Activated CD8-positive, alpha-beta memory T cell treated with anti-CD3 and anti-CD28 coated beads for 1 hour (primary cell): ENCODE data around the gene MBD5.

Experiments
- DNase-seq, 2 donors: peaks; one replicate each; pipeline ENCODE4 v3.0.0-alpha.2; 2020; ENCODE audit warnings: low read depth in 1 of 2; ENCODE audit errors: extremely low read depth in 1 of 2

The MBD5 gene

DNA sequence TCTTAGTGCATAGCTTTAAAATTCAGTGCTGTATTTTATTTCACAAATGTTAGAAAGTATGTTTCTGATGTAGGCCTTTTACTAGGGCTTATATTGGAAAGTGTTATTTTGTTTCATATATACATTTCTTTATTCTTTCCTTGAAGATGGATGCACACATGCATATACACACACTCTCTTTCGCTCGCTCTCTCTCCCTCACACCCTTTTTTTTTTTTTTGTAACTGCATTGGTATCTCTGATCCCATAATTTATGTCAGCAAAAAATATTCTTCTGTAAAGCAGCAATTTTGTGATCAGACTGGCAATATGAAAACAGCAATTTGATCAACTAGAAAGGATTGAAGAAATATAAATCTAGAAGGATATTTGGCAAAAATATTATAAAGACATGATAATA is 2.0 kb downstream of the MBD5 start:
- no peak for DNase-seq

DNA sequence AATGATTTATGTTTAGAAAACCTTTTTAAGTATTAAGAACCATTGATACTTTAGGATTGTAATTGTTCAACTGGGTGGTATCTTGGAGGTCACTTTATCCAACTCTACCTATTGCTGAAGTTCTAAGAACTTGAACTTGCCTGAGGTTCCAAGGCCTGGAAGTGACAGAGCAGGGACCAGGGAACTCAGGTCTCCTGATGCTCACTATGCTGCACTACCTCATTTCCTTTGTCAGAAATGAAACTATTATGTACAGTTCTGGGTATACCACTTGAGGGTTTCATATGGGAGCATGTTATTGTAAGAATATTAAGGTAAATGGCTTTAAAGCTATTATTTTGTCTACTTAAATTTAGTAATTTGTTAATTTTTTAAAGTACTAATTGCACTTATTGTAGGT is 3.0 kb downstream of the MBD5 start:
- no peak for DNase-seq

DNA sequence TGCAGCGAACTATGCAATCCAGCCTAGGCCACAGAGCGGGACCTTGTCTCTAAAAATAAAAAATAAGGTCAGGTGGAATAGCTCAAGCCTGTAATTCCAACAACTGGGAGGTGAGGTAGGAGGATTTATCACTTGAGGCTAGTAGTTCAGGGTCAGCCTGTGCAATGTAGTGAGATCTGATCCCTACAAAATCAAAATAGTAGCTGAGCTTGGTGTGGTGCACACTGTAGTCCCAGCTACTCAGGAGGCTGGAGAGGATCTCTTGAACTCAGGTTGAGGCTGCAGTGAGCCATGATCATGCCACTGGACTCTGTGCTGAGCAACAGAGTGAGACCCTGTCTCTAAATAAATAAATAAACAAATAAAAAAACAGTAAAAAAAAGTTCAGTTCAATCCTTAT is 5.7 kb downstream of the MBD5 start:
- no peak for DNase-seq

DNA sequence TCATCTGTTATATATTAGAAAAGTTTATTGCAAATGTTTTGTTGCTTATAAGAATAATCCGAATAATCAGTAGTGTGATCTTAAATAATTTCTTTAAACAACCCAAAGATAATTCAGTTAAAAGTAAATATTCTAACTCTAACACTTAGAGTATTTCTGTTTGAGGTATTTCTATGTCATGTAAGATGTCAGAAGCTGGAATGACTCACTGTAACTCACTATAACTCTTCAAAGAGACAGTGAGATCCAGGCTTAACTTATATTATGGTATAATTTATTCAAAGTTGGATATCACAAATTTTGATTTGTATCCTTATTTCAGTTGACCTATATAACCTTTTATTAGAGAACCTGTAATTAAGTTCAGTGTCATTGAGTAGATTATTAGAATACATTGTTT is 6.9 kb downstream of the MBD5 start:
- no peak for DNase-seq

DNA sequence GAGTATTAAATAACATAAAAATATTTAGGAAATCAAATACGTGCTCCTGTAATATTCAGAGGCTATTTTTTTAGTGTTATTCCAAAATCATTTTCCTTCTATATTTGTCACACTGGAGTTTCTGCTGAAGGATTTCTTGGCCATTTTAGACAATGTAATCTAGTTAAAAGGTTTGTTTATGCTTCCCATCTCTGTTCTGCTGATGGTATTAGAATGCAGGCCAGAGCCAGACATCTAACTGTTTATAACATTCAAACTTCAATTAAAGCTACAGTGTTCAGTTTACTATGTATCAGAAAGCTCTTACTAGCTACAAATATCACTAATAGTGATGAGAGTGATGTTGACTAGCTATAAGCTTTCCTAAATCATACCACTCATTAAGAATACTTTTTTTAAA is 7.9 kb downstream of the MBD5 start:
- no peak for DNase-seq

DNA sequence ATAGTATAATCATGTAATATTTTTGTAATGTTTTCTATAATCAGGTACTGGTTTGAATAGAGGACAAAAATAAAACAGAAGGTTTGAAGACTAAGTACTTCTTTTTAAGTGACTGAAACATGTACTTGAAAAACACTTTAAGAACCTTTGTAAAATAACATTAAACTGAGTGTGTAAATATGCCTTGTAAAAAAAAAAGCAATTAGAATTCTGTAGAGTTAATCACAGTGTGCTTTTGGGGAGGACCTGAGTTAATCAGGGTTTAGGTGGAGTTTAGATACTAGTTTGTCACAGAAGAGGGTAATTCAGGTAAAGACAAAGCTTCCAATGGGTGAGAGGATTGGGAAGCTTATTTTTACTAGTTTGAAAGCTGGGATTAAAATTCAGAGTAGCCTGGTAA is 10.3 kb downstream of the MBD5 start:
- DNase-seq = no peak

DNA sequence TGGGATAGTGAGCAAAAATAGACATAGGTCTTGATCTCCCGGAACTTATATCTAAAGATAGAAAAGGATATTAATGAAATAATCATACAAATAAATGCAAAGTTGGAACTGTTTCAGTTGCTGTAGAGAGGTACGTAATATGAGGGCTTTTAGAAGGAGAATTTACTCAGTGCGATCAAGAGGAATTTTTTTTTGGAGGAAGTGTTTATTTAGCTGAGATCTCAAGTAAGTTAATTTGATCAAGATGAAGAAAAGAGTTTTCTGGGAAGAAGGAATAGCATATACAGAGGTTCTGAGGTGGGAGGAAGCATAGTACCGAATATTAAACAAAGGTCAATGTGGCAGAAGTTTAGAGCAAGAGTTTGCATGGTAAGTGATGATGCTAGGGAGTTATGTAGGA is 11.3 kb downstream of the MBD5 start:
- DNase-seq = no peak

DNA sequence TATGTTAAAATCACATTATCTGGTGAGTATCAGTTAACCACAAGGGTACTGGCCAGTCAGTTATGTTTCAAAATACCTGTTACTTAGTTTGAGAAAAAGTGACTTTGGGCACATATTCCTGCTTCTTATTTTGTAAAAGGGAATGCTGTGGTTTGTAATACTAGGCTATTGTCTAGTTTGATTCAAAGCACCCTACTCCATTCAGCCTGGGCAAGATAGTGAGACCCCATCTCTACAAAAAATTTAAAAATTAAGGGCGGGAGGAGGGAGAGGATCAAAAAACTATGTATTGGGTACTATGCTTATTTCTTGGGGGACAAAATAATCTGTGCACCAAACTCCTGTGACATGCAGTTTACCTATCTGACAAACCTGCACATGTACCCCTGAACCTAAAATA is 18.9 kb downstream of the MBD5 start:
- DNase-seq = no peak

DNA sequence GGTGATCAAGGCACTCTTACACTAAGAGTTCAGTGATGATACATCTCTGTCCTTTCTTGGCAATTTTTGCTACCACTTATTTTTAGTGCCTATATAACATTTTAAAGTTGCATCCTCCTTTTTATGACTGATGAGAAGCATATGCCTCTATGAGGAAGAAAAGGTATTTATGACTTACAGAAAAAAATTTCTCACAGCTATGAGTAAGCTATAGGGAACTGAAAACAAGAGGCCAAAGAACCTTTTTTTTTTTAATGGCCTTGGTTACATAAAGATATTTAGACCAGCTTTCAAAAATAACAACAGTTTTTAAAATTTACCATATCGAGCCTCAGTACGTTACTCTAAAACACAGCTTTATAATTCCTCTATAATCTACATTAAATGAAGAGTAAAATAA is 21.3 kb downstream of the MBD5 start:
- DNase-seq = no peak

DNA sequence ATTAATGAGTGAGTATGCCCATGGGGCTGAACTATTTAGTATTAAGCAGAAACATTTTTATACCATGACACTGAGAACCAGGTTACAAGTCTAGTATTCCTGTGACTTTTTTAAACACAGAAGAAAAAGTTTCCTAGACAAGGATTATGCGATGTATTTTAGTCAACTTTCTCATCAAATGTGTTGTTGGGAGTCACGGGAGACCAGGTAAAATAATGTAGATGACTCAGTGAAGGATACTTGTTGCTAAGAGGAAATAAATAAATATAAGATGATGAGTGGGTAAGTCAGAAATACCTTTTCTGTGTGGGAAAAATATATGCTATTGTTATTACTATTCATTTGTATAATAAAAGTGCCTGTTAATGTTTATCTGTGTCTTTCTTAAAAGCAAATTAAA is 23.4 kb downstream of the MBD5 start:
- DNase-seq = no peak

DNA sequence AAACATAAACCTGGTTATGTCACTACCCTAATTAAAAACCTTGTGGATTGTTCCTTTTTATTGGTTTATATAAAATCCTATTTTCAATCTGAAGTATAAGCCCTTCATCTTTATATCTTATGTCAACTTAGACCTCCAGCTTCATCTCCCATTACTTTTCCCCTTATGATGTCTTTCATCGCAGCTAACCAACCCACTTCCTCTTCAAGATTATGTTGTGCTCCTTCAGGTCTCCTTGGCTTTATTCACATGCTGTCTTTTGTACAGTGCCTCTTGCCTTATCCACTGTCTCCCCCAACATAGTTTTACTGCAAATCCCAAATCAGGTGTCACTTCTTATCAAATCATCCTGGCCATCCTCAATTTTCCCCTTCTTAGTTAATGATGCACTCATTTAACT is 25.9 kb downstream of the MBD5 start:
- DNase-seq = no peak

DNA sequence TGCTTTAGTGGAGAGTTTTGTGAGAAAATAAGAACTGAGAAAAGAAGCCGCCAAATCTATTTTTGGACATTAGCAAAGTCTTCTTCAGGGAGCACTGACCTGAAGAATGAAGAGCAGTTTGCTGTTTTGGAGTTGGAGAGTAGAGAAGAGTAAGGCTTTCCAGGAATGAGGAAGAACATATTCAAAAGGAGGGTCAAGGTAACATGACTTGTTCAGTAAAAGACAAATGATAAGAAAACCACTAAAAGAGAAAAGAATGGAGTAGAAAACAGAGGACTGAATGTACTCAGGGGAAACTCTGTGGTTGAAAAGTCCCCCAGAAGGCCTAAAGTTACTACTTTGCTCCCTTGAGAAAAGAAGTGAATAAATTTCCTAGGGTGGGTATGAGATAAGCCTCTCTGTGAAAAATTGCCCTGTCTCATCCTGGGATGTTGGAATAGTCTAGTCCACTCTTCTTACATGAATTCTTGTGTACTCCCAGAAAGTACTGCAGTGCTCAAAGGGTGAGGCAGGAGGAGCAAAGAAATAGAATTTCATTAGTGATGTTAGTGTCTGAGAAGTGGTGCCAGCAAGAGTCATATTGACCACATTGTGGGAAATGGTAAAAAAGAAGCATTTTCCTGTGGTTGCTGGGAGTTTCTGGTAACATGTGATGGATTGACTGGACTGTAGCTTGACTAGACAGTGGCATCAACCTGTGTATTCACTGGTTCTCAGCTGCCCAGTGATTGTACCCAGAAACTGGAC is 27.8 kb downstream of the MBD5 start:
- DNase-seq = no peak

DNA sequence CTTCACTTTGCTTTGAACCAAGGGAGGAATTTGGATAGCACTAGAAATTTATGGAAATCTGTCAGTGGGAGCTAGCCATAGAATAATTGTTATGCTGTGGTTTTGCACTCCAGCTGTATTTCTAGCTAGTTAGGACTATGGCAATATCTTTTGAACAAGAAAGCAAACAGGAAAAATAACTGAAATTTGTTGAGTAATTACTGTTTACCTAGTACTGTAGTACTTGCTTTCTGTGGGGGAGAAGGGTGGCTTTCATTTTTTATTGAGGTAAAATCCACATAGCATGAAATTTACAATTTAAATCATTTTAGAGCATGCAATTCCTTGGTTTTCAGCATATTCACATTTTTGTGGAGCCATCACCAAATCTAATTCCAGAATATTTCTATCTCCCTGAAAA is 28.4 kb downstream of the MBD5 start:
- no peak for DNase-seq

DNA sequence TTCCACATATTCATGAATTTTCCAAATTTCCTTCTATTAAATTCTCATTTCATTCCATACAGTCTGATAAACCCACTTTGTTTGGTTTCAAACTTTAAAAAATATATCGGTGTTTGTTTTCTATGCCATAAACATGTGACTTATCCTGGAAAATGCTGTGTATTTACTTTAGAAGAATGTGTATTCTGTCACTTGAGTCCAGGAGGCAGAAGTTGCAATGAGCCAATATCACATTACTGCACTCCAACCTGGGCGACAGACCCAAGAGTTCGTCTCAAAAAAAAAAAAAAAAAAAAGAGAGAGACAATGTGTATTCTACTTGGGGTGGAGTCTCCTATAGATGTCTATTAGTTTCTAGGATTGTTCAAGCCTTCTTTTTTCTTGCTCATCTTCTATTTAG is 31.8 kb downstream of the MBD5 start:
- DNase-seq = no peak

DNA sequence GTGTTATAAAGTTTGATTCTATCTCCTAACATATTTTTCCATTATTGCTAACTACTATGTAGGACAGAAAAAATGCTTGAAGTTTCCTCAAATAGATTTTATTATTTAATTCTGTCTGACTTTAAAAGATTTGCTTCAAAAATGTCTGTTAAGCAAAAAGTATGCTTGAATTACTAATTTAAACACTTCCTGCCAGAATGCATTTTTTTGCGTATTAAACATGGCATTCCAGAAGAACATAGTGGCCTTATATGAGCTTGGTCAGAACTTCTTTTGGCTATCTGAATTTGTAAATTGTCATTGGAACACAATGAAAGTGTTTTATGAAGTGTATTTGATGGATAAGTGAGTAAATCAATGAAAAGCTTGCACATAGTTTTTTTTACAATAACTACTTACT is 37.8 kb downstream of the MBD5 start:
- DNase-seq = no peak

DNA sequence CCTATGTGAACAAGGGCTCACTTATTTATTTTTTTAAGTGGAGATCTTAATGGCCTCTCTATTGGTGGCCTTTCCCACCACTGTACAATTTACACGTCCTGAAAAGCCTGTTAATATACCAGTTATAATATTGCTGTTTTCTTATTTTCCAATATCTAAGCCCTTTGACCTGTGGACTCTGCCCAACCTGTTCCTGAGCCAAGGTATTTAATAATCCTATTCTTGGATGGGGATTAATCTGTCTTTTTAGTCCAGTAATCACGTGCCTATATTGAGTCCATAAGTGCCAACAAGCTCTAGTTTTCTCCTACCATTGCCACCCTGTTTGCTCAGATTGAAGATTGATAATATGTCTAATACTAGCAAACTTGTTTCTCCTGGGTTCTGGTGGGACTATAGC is 42.7 kb downstream of the MBD5 start:
- no peak for DNase-seq

DNA sequence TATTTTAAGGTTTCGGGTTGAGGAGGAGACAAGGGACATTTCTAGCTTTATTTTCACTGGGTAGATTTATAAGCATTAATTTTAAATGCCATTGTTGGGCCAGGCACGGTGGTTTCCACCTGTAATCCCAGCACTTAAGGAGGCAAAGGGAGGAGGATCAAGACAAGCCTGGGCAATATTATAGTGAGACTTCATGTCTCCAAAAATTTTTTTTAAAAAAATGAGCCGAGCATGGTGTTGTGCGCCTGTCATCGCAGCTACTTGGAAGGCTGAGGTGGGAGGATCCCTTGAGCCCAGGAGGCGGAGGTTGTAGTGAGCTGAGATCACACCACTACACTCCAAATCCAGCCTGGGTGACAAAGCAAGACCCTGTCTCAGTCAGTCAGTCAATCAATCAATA is 45.0 kb downstream of the MBD5 start:
- DNase-seq = no peak

DNA sequence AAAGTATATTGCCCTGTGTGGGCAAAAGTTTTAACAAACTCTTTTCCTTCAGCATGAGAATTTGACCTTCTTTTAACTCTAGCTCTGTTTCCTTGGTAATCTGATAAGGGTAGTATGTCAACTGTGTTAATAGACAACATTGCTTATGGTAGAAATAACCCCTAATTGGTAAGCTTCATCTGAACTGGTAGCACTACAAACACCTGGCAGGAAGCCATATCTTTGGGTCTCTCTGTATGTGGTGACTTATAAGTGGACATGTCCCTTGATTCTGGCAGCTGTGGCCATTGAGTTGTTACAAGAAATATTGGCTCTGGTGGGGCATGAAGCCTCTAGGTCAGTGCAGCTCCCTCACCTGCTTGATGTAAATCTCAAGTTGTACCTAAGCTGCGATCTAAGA is 46.9 kb downstream of the MBD5 start:
- DNase-seq = no peak

DNA sequence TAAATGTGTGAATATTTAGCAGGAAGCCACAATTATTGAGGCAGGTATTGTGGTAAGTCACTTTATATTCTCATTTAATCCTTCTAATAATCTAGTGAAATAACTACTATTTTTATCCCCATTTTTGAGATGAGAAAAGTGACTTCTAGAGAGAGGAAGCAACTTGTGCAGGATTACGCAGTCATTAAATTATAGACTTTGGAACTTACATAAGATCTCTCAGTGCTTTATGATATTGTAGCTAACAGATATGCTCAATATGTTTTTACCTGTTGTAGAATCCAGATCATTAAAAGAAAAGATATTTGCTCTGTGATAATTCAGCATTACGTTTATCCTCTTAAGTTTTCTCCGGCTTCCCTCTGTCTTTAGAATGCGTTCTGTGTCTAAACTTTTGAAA is 50.5 kb downstream of the MBD5 start:
- DNase-seq = no peak

DNA sequence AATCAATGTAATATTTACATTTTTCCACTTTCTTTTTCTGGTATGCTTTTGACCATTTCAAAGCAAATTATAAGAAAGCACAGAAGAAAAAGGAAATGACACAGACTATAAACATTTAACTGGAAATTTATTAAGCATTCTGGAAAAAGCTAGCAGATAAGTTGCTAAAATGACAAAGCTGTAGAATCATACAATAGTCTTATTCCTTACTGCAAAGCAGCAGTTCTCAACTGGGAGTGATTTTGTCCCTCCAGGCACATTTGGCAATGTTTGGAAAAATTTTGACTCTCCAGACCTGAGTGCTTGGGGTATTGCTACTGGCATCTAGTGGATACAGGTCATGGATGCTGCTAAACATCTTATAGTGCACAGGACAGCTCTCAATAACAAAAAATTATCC is 75.1 kb downstream of the MBD5 start:
- no peak for DNase-seq

DNA sequence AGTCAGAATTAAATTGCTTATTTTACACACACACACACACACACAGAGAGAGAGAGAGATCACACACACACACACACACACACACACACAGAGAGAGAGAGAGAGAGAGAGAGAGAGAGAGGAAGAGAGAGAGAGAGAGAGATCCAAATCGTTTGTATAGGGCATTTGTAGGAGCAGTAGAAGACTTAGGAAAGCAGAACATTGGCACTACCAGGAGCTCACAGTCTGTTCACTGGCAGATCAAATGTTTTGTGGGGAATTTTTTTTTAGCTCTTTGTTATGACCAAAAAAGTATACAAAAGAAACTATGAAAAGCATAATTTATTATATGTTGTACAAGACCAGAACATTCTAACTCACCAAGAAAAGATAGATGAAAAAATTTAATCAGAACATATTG is 81.8 kb downstream of the MBD5 start:
- no peak for DNase-seq

DNA sequence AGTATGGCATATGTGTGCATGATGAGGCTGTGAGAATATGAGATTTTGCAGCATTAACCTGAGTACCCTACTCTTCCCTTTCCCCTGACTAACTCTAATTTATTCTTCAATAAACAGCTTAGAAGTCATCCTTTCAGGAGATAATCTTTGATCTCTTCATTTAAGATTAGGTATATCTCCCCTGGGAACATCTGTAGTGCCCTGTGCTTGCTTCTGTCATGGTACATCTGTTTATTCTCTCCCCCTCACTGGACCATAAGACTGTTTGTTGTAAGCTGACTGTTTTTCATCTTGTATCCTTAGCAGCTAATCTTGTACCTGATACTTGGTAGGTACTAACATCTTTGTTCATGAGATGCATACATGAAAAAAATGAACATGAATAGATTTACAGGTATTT is 83.1 kb downstream of the MBD5 start:
- no peak for DNase-seq

DNA sequence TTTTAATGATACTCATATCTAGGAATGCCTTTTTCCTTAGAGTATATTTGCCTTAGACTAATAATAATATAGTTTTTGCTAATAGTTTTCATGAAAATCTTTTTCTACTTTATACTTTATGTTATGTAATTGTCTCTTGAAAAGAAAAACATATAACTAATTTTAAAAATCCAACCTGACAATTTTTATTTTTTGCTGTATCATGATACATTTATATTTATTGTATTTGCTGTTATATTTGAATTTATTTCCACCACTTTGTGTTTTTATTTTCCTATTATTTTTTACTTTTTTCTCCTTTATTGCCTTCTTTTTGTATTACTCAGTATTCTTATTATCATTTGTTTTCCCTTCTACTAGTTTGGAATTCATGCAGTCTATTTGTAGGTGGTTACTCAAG is 85.4 kb downstream of the MBD5 start:
- no peak for DNase-seq

DNA sequence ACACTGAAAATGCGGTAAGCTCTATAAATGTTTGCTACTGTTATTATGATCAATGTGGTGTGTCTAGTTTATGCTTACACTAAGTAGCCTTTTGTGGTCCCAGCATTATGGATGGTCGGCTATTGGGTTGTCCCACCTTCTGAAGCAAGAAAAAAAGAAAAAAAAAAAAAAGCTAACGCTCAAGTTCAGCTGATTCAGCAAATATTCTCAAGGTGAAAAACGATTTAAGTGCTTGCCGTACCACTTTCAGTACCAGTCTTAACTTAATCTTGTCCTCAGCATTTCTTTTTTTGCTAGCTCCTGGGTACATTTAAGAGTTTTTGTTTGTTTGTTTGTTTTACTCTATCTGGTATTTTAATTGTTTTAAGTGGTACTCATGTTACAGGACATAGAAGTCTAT is 87.5 kb downstream of the MBD5 start:
- no peak for DNase-seq
